ENCODE measurements around the gene PCDHGB1.
A peak's percentile ranks its signal among the peaks of the same experiment; 100 is the strongest.
"Not testable (repeated sequence)": the region's sequence is repeated elsewhere in the genome, so short reads cannot be mapped to it uniquely, and the experiment has no call there.

Gene PCDHGB1

GRCh38 chr5:141382469-141383294 lies 32.8 kb downstream of the PCDHGB1 start, which contains the start of gene PCDHGA7:
Gene PCDHGA7, plus strand, starts transcription at chr5:141382742. Its CDS starts 158 bp downstream, at chr5:141382900.
- DNase-seq (ENCODE audit: low spot score) = peak; percentile 65
- peak; percentile 30 for TF ChIP-seq CTCF (IDR thresholded peaks at IDR 0.05; ENCODE audit: extremely low read depth, missing control alignments)

GRCh38 chr5:141383345-141383744 lies 33.4 kb downstream of the PCDHGB1 start:
- DNase-seq (ENCODE audit: low spot score) = no peak
- TF ChIP-seq CTCF (IDR thresholded peaks at IDR 0.05; ENCODE audit: extremely low read depth, missing control alignments) = no peak

GRCh38 chr5:141384471-141385267 lies 34.8 kb downstream of the PCDHGB1 start:
- TF ChIP-seq CTCF (IDR thresholded peaks at IDR 0.05; ENCODE audit: extremely low read depth, missing control alignments) = no peak

GRCh38 chr5:141387557-141388311 lies 37.8 kb downstream of the PCDHGB1 start, which contains the start of gene PCDHGB4:
Gene PCDHGB4, plus strand, starts transcription at chr5:141387698. Its CDS starts 187 bp downstream, at chr5:141387885.
- peak; percentile 47 for TF ChIP-seq CTCF (IDR thresholded peaks at IDR 0.05; ENCODE audit: extremely low read depth, missing control alignments)
- DNase-seq (ENCODE audit: low spot score) = not testable (repeated sequence)

More at GRCh38 chr5:141384471-141385267, 34.8 kb downstream of the PCDHGB1 start:
- DNase-seq (ENCODE audit: low spot score) = no peak

- TF ChIP-seq CTCF (IDR thresholded peaks at IDR 0.05; ENCODE audit: extremely low read depth, missing control alignments) = no peak
These were observed 38.8 kb downstream of the PCDHGB1 start for GRCh38 chr5:141388661-141389060.

GRCh38 chr5:141389153-141390042 lies 39.5 kb downstream of the PCDHGB1 start:
- DNase-seq (ENCODE audit: low spot score) = no peak
- no peak for TF ChIP-seq CTCF (IDR thresholded peaks at IDR 0.05; ENCODE audit: extremely low read depth, missing control alignments)

More at GRCh38 chr5:141388661-141389060, 38.8 kb downstream of the PCDHGB1 start:
- DNase-seq (ENCODE audit: low spot score) = no peak

All from GM20000 (cell line).